Kidney (tissue), 14 donors: Measurements from ENCODE around the gene GLT8D1. TPM values are rescaled to one million over a fixed set of nuclear protein-coding genes. Genes with fewer than 3 reads are reported as not detected.

Experiments
- DNase-seq, 5 donors: peaks; one replicate each; pipeline ENCODE4 v3.0.0-alpha.2; 2013 to 2020
- FAIRE-seq: peaks from 2 replicates; lab custom pipeline; 2012; peaks lifted over from hg19 to GRCh38; lab: Jason Lieb, UNC
- H3K27ac ChIP-seq, 2 donors: one replicate each; pipeline ENCODE4 v1.7.0; 2013; ENCODE audit warnings: low read depth in 2 of 2, low read length in 2 of 2, inconsistent platforms in 1 of 2
- H3K27me3 ChIP-seq: one replicate; pipeline ENCODE4 v1.7.1; 2013; ENCODE audit warnings: low read length, inconsistent platforms; ENCODE audit not compliant: control insufficient read depth, insufficient read depth
- H3K36me3 ChIP-seq, 3 donors: one replicate each; pipeline versions ENCODE4 v1.7.0 to v1.7.1; 2013; ENCODE audit warnings: low read length in 3 of 3, control low read depth in 1 of 3, inconsistent platforms in 1 of 3; ENCODE audit not compliant: insufficient read depth in 3 of 3, control insufficient read depth in 2 of 3
- H3K4me1 ChIP-seq, 3 donors: one replicate each; pipeline versions ENCODE4 v1.7.0 to v1.7.1; 2013; ENCODE audit warnings: low read length in 3 of 3, inconsistent platforms in 1 of 3, low read depth in 1 of 3; ENCODE audit not compliant: control insufficient read depth in 2 of 3, insufficient read depth in 2 of 3
- H3K4me3 ChIP-seq, 3 donors: one replicate each; pipeline versions ENCODE4 v1.7.0 to v1.8.1; 2013; ENCODE audit warnings: low read length in 3 of 3, control low read depth in 1 of 3, inconsistent platforms in 1 of 3
- H3K9ac ChIP-seq, 3 donors: one replicate each; pipeline versions ENCODE4 v1.7.0 to v1.7.1; 2013; ENCODE audit warnings: low read length in 3 of 3, control low read depth in 1 of 3, inconsistent platforms in 1 of 3
- H3K9me3 ChIP-seq, 3 donors: one replicate each; pipeline versions ENCODE4 v1.7.0 to v1.7.1; 2013; ENCODE audit warnings: low read length in 3 of 3, control low read depth in 1 of 3, inconsistent platforms in 1 of 3; ENCODE audit not compliant: control insufficient read depth in 2 of 3, insufficient read depth in 1 of 3
- CTCF ChIP-seq: IDR thresholded peaks from 3 replicates; pipeline ENCODE4 v1.5.1; 2012; ENCODE audit warnings: mild to moderate bottlenecking, moderate library complexity, borderline replicate concordance; ENCODE audit not compliant: insufficient read depth; ENCODE audit errors: extremely low read depth
- intact Hi-C: fragments of 100-400 bp; cut with DNase I; formaldehyde crosslinking; loops from one replicate; pipeline ENCODE4 v1.11.1; 2022
- polyA plus RNA-seq: library from polyadenylated mRNA; stranded (reverse); fragments of 350-450 nt; fragmentation: Illumina TruSeq; extraction: RNeasy Lipid Tissue Mini Kit (QIAGEN cat#74804); gene quantifications from one replicate; pipeline ENCODE4 v1.2.3, GENCODE V29; 2014; ENCODE audit warnings: low read depth, low replicate concordance; ENCODE audit not compliant: insufficient read depth
- total RNA-seq: library from RNA; stranded (reverse); fragmentation: NEBNext Ultra II Directional; extraction: Animal tissue kit (Norgen Biotek cat#: 25700); gene quantifications from one replicate; pipeline ENCODE4 v1.2.1, GENCODE V29; 2021
- donor health status: control.
- donor health status: control.
- donor health status: control.
- donor health status: control.
- donor health status: control.
- donor health status: DM: yes; HTN: yes; CAD: no.
- donor health status: Normal renal cell carcinoma (clear cell type).

Gene GLT8D1
- total and polyA plus RNA-seq, 2 donors from 2014 or later = 60.4 to 62.1 TPM

DNA sequence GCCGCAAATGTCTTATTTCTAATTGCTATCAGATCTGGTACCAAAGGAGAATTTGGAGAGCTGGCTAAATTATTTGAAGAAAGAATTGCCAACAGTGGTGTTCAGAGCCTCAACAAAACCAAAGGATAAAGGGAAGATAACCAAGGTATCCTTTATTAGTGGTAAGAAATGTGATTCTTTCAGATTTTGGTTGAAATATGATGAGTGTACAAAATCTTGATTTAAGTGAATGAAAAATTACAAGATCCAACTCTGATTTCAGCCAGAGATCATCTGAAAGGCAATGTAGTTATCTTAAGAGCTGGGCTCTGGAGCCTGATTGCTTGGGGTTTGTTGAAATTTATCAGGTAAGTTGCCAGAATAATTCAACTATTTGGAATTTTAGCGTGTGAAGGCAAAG lies 15.0 kb downstream of the GLT8D1 start:
- TF ChIP-seq CTCF = no peak
- no peak for FAIRE-seq

GRCh38 chr3:52689151-52689550 lies 16.4 kb downstream of the GLT8D1 start:
- intact Hi-C loops = no loop called here

More for the DNA sequence above, 15.0 kb downstream of the GLT8D1 start:
- intact Hi-C loops = no loop called here
- no peak for DNase-seq
- Histone ChIP-seq H3K4me3 (no peak overlapping the region), H3K27ac (no peak overlapping the region), H3K4me1 (peaks cover 4 to 9% (median 7%) of the 10 kb centered on the region in 3 donors), H3K36me3 (peaks cover 41 to 70% (median 59%) of the 10 kb centered on the region in 3 donors), H3K9ac (no peak overlapping the region), H3K27me3 (no peaks in the 10 kb centered on the region), H3K9me3 (no peaks in the 10 kb centered on the region)

DNA sequence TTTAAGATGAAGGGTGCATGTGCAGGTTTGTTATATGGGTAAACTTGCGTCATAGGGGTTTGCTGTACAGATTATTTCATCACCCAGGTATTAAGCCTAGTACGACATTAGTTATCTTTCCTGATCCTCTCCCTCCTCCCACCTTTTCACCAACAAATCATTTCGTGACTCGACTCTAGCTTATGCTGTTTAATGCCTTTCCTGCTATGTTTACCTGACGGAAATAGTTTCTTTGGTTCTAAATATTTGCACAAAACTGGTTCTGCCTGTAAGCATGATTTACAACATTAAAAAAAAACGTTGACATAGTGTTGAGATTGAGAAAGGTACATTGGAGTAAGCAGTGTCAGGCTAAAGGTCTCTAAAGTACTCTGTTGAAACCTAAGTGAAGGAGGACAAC lies 17.3 kb downstream of the GLT8D1 start:
- H3K4me1 ChIP-seq = peaks cover 4 to 24% (median 13%) of the 10 kb centered on the region in 3 donors
- H3K36me3 ChIP-seq = peaks cover 33 to 50% (median 42%) of the 10 kb centered on the region in 3 donors
- H3K9me3 ChIP-seq = no peaks in the 10 kb centered on the region
- H3K4me3 ChIP-seq = no peak overlapping the region
- no peaks in the 10 kb centered on the region for H3K27me3 ChIP-seq
- no peak for TF ChIP-seq CTCF
- DNase-seq = no peak
- H3K9ac ChIP-seq = no peak overlapping the region
- no peak overlapping the region for H3K27ac ChIP-seq
- intact Hi-C loops = no loop called here
- no peak for FAIRE-seq

More at GRCh38 chr3:52689151-52689550, 16.4 kb downstream of the GLT8D1 start:
- Histone ChIP-seq H3K27ac (no peak overlapping the region), H3K9ac (no peak overlapping the region), H3K4me1 (peaks cover 4 to 16% (median 13%) of the 10 kb centered on the region in 3 donors), H3K9me3 (no peaks in the 10 kb centered on the region), H3K36me3 (peaks cover 37 to 58% (median 50%) of the 10 kb centered on the region in 3 donors), H3K4me3 (no peak overlapping the region), H3K27me3 (no peaks in the 10 kb centered on the region)
- no peak for TF ChIP-seq CTCF
- FAIRE-seq = no peak
- no peak for DNase-seq
